Measurements from ENCODE around the gene NUDT16L1.

NUDT16L1 gene

GRCh38 chr16:4683255-4684057, 9.9 kb upstream of the NUDT16L1 start:
- Mint-ChIP-seq H3K4me1 (peaks cover 0 to 2% of the 10 kb centered on the region in 2 donors), H3K27ac (peak overlapping the region; percentile 42)

GRCh38 chr16:4684058-4684715, 9.2 kb upstream of the NUDT16L1 start:
- ATAC-seq (replicated peaks) (no peak), DNase-seq (no peak)
- no peak overlapping the region for H3K4me3 Mint-ChIP-seq
- H3K4me1 Mint-ChIP-seq: peaks cover 0 to 4% of the 10 kb centered on the region in 2 donors
- no peaks in the 10 kb centered on the region for H3K27me3 Mint-ChIP-seq
- no peak overlapping the region for H3K27ac Mint-ChIP-seq
- H3K36me3 Mint-ChIP-seq: peaks cover 31 to 59% of the 10 kb centered on the region in 2 donors
- H3K9me3 Mint-ChIP-seq: no peaks in the 10 kb centered on the region

More at GRCh38 chr16:4683255-4684057, 9.9 kb upstream of the NUDT16L1 start:
- ATAC-seq (replicated peaks) (no peak), DNase-seq (no peak)
- no peaks in the 10 kb centered on the region for H3K27me3 Mint-ChIP-seq
- no peak overlapping the region for H3K4me3 Mint-ChIP-seq
- no peaks in the 10 kb centered on the region for H3K9me3 Mint-ChIP-seq
- peaks cover 30 to 53% of the 10 kb centered on the region in 2 donors for H3K36me3 Mint-ChIP-seq

DNA sequence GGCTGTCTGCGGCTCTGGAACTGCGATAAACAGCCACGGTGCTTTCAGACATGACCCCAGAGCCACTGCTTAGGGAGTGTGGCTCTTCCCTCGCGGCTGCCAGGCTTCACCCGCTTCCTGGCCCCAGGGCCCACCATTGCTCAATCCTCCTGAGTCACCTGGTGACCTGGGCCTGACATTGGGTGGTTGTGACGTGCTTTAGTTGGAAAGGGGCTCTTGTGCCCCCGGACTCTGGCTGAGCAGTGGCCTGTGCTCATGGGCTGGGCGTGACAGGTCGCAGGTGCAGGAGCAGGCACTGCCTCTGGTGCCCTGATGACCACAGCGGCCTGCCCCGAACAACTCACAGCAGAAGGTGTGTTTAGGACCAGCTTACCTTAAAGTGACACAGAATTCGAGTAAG, 8.6 kb upstream of the NUDT16L1 start:
- Mint-ChIP-seq H3K4me1 (peaks cover 0 to 4% of the 10 kb centered on the region in 2 donors), H3K9me3 (no peaks in the 10 kb centered on the region), H3K27me3 (no peaks in the 10 kb centered on the region), H3K27ac (peak overlapping the region; percentile 34), H3K4me3 (no peak overlapping the region), H3K36me3 (peaks cover 31 to 59% of the 10 kb centered on the region in 2 donors)
- ATAC-seq (replicated peaks) (no peak), DNase-seq (no peak)

DNA sequence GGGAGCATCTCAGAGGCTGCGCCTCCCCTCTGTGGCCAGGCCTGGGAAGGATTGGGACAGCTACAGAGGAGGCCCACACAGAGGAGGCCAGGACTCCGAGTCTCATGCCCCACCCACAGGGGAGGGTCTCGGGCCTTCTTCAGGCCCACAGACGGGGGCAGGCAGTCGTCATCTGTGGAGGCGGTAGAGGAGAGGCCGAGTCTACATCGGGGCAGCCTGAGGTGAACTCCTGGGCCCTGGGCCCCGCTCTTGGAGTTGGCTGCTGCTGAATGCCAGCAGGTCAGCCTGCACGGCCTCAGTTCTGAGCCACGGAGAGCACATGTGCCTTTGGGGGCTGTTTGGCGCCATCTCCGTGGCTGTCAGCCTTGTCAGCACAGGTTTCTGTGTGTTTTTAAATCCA, 8.1 kb upstream of the NUDT16L1 start:
- Mint-ChIP-seq H3K4me3 (no peak overlapping the region), H3K27me3 (no peaks in the 10 kb centered on the region), H3K36me3 (peaks cover 30 to 57% of the 10 kb centered on the region in 2 donors), H3K27ac (no peak overlapping the region), H3K9me3 (no peaks in the 10 kb centered on the region), H3K4me1 (peaks cover 1 to 4% of the 10 kb centered on the region in 2 donors)
- no peak for ATAC-seq (replicated peaks)
- no peak for DNase-seq

DNA sequence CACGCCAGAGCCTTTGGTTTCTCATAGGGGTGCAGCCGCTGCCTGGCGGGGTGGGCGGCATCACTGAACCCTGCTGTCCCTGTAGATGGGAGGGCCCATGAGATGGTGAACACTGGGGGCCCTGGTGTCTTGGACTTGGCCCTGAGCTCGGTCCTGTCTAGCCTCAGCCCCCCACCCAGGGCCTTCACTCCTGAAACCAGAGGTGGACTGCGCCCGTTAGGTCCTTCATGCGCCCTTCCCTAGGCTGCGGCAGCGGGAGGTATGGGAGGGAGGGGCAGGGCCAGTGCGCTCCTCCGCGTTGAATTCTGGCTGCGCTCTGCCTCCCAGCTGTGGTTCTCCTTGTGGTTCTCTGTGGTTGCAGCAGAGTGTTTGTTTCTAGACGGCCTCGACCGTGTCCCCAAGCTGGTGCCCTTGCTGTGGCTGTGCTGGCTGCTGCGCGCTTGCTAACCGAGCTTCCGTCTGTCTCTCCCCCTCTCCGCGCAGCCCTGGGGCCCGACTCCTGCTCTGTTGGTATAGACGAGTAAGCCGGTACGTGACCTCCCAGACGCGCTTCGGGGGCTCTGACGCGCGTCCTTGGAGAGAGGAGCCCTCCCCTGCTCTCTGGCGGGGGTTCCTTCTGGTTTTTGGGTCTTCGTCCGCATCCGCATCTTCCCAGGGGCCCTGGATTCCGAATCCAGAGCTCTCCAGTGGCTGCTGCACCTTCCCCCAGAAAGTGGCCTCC, 7.4 kb upstream of the NUDT16L1 start:
- Mint-ChIP-seq H3K27me3 (no peaks in the 10 kb centered on the region), H3K4me3 (no peak overlapping the region), H3K36me3 (peaks cover 32 to 56% of the 10 kb centered on the region in 2 donors), H3K9me3 (no peaks in the 10 kb centered on the region), H3K27ac (no peak overlapping the region), H3K4me1 (peaks cover 5 to 6% of the 10 kb centered on the region in 2 donors)
- ATAC-seq (replicated peaks) (no peak), DNase-seq (no peak)

GRCh38 chr16:4686497-4687210, 6.7 kb upstream of the NUDT16L1 start:
- ATAC-seq (replicated peaks) (no peak), DNase-seq (no peak)
- Mint-ChIP-seq H3K27me3 (no peaks in the 10 kb centered on the region), H3K4me1 (peaks cover 8 to 12% of the 10 kb centered on the region in 2 donors), H3K36me3 (peaks cover 32 to 49% of the 10 kb centered on the region in 2 donors), H3K4me3 (no peak overlapping the region), H3K27ac (no peak overlapping the region), H3K9me3 (no peaks in the 10 kb centered on the region)

DNA sequence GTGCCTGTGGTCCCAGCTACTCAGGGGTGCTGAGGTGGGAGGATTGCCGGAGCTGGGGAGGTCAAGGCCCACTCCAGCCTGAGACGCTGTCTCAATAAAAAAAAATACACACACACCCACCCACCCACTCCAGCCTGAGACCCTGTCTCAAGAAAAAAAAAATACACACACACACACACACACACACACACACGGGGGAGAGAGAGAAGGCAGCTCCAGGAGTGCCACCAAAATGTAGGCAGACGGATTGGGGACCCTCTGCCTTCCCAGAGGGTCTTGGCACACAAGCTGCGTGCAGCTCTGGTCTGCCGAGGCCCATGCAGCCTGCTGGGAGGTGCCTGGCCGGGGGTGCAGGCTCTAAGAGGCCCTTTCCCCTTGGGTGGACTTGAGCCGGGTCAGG, 5.9 kb upstream of the NUDT16L1 start:
- Mint-ChIP-seq H3K4me3 (no peak overlapping the region), H3K9me3 (no peaks in the 10 kb centered on the region), H3K36me3 (peaks cover 30 to 46% of the 10 kb centered on the region in 2 donors), H3K27me3 (no peaks in the 10 kb centered on the region), H3K4me1 (peaks cover 11 to 18% of the 10 kb centered on the region in 2 donors), H3K27ac (peak overlapping the region; percentile 63)
- DNase-seq (no peak), ATAC-seq (replicated peaks) (no peak)

DNA sequence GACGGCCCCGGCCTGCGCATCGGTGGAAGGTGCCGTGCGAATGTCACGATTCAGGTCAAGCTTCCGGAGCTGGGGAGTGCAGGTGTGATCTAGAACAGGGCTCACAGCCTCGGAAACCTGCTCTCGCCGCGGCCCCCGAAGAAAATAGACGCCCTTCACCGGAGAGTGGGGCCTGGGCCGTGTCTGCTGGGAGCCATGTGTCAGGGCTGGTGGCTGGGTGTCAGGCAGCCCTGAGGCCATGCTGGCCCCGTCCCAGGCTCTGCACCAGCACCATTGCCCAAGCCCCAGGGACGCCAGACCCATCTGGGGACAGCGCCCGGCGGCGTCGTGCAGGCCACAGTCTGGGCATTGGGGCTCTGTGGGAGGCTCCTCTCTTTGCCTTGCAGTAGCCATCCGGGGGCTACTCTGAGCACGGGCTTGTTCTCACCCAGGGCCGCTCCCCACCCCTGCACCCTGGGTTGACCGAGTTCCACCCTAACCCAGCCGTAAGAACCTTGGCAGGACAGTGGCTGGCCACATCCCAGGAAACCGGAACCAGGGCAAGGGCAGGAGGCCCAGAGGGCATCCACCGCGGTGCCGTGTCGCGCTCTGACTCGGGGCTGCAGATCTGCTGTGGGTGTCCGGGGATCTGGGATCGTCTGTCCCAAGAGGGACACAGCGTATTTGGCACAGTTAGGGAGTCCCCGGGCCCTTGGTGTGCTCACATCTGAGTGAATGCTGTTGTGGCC, 5.3 kb upstream of the NUDT16L1 start:
- DNase-seq (no peak), ATAC-seq (replicated peaks) (no peak)
- no peaks in the 10 kb centered on the region for H3K27me3 Mint-ChIP-seq
- H3K27ac Mint-ChIP-seq: peak overlapping the region; percentile 63
- peaks cover 15 to 24% of the 10 kb centered on the region in 2 donors for H3K4me1 Mint-ChIP-seq
- no peaks in the 10 kb centered on the region for H3K9me3 Mint-ChIP-seq
- peak overlapping the region in 1 of 2 donors; percentile 13 for H3K4me3 Mint-ChIP-seq
- H3K36me3 Mint-ChIP-seq: peaks cover 30 to 44% of the 10 kb centered on the region in 2 donors

- no peaks in the 10 kb centered on the region for H3K27me3 Mint-ChIP-seq
Measured at GRCh38 chr16:4688674-4689045, 4.7 kb upstream of the NUDT16L1 start.

DNA sequence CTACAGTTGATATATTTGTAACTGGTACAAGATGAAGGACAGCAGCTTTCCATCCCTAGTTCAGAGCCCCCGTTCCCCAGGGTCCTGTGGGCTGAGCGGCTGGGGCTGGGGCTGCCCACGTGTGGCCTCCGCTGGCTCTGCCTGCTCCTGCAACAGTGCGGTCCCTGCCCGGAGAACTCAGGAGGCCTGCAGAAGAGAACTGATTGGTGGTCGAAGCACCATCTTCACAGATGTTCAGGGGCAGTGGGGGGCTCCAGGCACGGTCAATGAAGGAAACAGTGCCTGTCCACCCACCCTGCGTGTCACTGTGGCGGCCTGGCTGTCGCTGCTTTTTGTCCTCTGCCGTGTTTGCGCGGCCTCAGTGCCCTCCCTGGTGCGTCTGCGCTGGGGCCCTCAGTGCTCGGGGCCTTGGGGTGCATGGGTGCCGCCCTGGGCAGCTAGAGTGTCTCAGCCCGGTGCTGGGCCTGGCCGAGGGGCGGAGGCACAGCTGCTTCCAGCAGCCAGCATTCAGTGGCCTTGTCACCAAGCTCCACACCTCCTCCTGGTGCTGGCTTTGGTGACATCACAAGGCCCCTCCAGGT, 4.2 kb upstream of the NUDT16L1 start:
- H3K36me3 Mint-ChIP-seq: peaks cover 27 to 41% of the 10 kb centered on the region in 2 donors

More at GRCh38 chr16:4688674-4689045, 4.7 kb upstream of the NUDT16L1 start:
- no peak for DNase-seq
- Mint-ChIP-seq H3K36me3 (peaks cover 28 to 41% of the 10 kb centered on the region in 2 donors), H3K4me1 (peaks cover 16 to 27% of the 10 kb centered on the region in 2 donors), H3K9me3 (no peaks in the 10 kb centered on the region), H3K4me3 (no peak overlapping the region), H3K27ac (no peak overlapping the region)
- no peak for ATAC-seq (replicated peaks)

GRCh38 chr16:4689864-4690704, 3.3 kb upstream of the NUDT16L1 start:
- no peaks in the 10 kb centered on the region for H3K9me3 Mint-ChIP-seq
- peaks cover 17 to 35% of the 10 kb centered on the region in 2 donors for H3K4me1 Mint-ChIP-seq
- ATAC-seq (replicated peaks) (no peak), DNase-seq (no peak)
- H3K27me3 Mint-ChIP-seq: no peaks in the 10 kb centered on the region
- H3K4me3 Mint-ChIP-seq: peak overlapping the region in 1 of 2 donors; percentile 25
- H3K27ac Mint-ChIP-seq: no peak overlapping the region
- H3K36me3 Mint-ChIP-seq: peaks cover 23 to 39% of the 10 kb centered on the region in 2 donors

More for the DNA sequence above, 4.2 kb upstream of the NUDT16L1 start:
- Mint-ChIP-seq H3K4me3 (no peak overlapping the region), H3K9me3 (no peaks in the 10 kb centered on the region), H3K27me3 (no peaks in the 10 kb centered on the region), H3K4me1 (peaks cover 16 to 27% of the 10 kb centered on the region in 2 donors), H3K27ac (peak overlapping the region; percentile 37)
- no peak for DNase-seq
- ATAC-seq (replicated peaks): no peak

DNA sequence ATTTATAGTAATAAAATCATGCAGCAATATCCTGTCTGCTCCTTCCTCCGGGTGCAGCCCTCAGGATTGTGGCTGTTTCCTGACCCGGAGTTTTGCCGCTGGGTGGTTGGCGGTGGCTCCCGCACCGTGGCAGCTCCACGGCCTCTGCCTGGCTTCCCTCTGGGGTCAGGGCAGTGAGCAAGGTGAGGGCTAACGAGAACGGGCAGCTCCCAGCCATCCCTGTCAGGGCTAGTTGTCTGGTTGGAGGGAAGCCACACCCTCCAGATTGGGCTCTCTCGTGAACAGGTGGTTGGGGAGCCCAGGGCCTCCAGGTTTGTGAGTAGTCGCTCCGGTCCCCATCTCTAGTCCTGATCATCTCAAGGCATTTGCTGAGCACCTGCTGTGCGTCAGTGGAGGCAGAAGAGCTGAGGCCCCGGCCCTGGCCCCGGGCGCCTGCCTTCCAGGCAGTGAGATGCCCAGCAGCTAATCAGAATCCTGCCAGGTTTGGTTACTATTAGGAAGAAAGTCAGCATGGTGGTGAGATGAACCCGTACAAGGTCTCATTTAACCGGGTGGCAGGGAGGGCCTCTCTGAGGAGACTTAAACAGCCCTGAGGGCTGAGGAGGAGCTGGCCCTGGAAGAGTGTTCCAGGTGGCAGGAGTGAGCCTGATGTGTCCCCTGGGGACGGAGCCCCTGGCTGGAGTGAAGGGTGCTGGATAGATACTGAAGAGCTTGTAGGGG, 2.3 kb upstream of the NUDT16L1 start:
- Mint-ChIP-seq H3K4me1 (peaks cover 21 to 41% of the 10 kb centered on the region in 2 donors), H3K27ac (peak overlapping the region; percentile 74), H3K27me3 (no peaks in the 10 kb centered on the region), H3K36me3 (peaks cover 26 to 38% of the 10 kb centered on the region in 2 donors), H3K4me3 (no peak overlapping the region), H3K9me3 (no peaks in the 10 kb centered on the region)
- ATAC-seq (replicated peaks) (no peak), DNase-seq (no peak)
